Measurements from ENCODE around the gene N4BP2L2.

DNA sequence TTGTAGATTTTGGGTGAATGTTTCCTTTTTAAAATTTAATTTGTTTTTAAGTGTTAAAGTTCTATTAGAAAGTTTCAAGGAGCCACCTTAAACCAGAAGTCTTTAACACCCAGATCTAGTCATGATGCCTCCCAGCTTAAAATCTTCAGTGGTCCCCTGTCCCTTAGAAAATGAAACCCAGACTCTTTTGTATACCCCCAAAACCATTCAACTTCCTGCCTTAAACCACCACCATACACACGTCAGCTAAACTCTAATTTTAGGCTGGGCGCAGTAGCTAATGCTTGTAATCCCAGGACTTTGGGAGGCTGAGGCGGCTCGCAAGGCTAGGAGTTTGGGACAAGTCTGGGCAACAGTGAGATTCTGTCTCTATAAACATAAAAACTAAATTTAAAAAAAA lies 148.5 kb downstream of the N4BP2L2 start:
- TF ChIP-seq, protein P1, sequence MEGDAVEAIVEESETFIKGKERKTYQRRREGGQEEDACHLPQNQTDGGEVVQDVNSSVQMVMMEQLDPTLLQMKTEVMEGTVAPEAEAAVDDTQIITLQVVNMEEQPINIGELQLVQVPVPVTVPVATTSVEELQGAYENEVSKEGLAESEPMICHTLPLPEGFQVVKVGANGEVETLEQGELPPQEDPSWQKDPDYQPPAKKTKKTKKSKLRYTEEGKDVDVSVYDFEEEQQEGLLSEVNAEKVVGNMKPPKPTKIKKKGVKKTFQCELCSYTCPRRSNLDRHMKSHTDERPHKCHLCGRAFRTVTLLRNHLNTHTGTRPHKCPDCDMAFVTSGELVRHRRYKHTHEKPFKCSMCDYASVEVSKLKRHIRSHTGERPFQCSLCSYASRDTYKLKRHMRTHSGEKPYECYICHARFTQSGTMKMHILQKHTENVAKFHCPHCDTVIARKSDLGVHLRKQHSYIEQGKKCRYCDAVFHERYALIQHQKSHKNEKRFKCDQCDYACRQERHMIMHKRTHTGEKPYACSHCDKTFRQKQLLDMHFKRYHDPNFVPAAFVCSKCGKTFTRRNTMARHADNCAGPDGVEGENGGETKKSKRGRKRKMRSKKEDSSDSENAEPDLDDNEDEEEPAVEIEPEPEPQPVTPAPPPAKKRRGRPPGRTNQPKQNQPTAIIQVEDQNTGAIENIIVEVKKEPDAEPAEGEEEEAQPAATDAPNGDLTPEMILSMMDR (IDR thresholded peaks at IDR 0.05): no peak
- TF ChIP-seq EP300 (IDR thresholded peaks at IDR 0.05): no peak
